HepG2 (cell line): Measurements from ENCODE around the gene ARG2. TPM values are rescaled to one million over a fixed set of nuclear protein-coding genes. Genes with fewer than 3 reads are reported as not detected.

ENCODE experiments used
- FOXA3 ChIP-seq: IDR thresholded peaks from 2 replicates; pipeline ENCODE4 v1.6.1; 2016; ENCODE audit warnings: missing genetic modification reagents, missing compliant biosample characterization
- GATAD2A ChIP-seq: IDR thresholded peaks from 2 replicates; pipeline ENCODE4 v1.6.1; 2016
- KDM2A ChIP-seq: sonication (generic); formaldehyde crosslinking; IDR thresholded peaks from 2 replicates; pipeline ENCODE4 v1.4.0; 2020; ENCODE audit warnings: low read depth, missing genetic modification reagents, borderline replicate concordance
- KDM3A ChIP-seq: IDR thresholded peaks from 2 replicates; pipeline ENCODE4 v1.6.1; 2018; ENCODE audit warnings: low read depth, missing compliant biosample characterization
- MEF2D ChIP-seq: sonication (generic); formaldehyde crosslinking; IDR thresholded peaks from 2 replicates; pipeline ENCODE4 v1.5.1; 2020; ENCODE audit warnings: mild to moderate bottlenecking, missing genetic modification reagents
- MIER3 ChIP-seq: IDR thresholded peaks from 2 replicates; pipeline ENCODE4 v1.6.1; 2016; ENCODE audit warnings: missing compliant biosample characterization, borderline replicate concordance
- NR2F6 ChIP-seq, 2 experiments: IDR thresholded peaks; 2 replicates each; pipeline ENCODE4 v1.6.1; 2016; ENCODE audit warnings: antibody characterized with exemption in 1 of 2, mild to moderate bottlenecking in 1 of 2
- POLR2G ChIP-seq: fragments of 200-400 bp; formaldehyde crosslinking; IDR thresholded peaks from 2 replicates; pipeline ENCODE4 v1.6.1; 2018; ENCODE audit warnings: mild to moderate bottlenecking, low read depth, low read length, moderate library complexity
- SIN3A ChIP-seq: IDR thresholded peaks from 2 replicates; pipeline ENCODE4 v1.6.1; 2011; ENCODE audit warnings: low read depth, mild to moderate bottlenecking, control low read depth, low read length, borderline replicate concordance
- SMAD3 ChIP-seq: sonication (generic); formaldehyde crosslinking; IDR thresholded peaks from 2 replicates; pipeline ENCODE4 v1.4.0; 2020; ENCODE audit warnings: missing genetic modification reagents
- SMYD3 ChIP-seq: sonication (generic); formaldehyde crosslinking; IDR thresholded peaks from 2 replicates; pipeline ENCODE4 v1.8.1; 2023; ENCODE audit warnings: mild to moderate bottlenecking, missing genetic modification reagents
- SP1 ChIP-seq, 2 experiments: fragments of 450-650 bp in 1 of 2; sonication (generic) in 1 of 2; formaldehyde crosslinking in 1 of 2; IDR thresholded peaks; 2 replicates each; pipeline versions ENCODE4 v1.4.0 to v1.6.1; 2016 to 2020; ENCODE audit warnings: missing genetic modification reagents in 1 of 2
- SSRP1 ChIP-seq: IDR thresholded peaks from 2 replicates; pipeline ENCODE4 v1.6.1; 2016; ENCODE audit warnings: control low read depth
- TOE1 ChIP-seq: sonication (generic); formaldehyde crosslinking; IDR thresholded peaks from 2 replicates; pipeline ENCODE4 v1.4.0; 2020; ENCODE audit warnings: mild to moderate bottlenecking, missing genetic modification reagents
- ZC3H13 ChIP-seq: sonication (generic); formaldehyde crosslinking; IDR thresholded peaks from 2 replicates; pipeline ENCODE4 v1.8.1; 2023; ENCODE audit warnings: mild to moderate bottlenecking, missing genetic modification reagents, moderate library complexity
- ZNF124 ChIP-seq: sonication (generic); formaldehyde crosslinking; IDR thresholded peaks from 2 replicates; pipeline ENCODE4 v1.4.0; 2020; ENCODE audit warnings: missing genetic modification reagents
- ZNF331 ChIP-seq: sonication (generic); formaldehyde crosslinking; IDR thresholded peaks from 2 replicates; pipeline ENCODE4 v1.4.0; 2020; ENCODE audit warnings: missing genetic modification reagents
- ZNF468 ChIP-seq: sonication (generic); formaldehyde crosslinking; IDR thresholded peaks from 2 replicates; pipeline ENCODE4 v1.8.0; 2022; ENCODE audit warnings: mild to moderate bottlenecking, moderate library complexity, missing genetic modification reagents
- ZNF607 ChIP-seq: sonication (generic); formaldehyde crosslinking; IDR thresholded peaks from 2 replicates; pipeline ENCODE4 v1.5.1; 2020; ENCODE audit warnings: missing genetic modification reagents, mild to moderate bottlenecking, borderline replicate concordance
- ZNF678 ChIP-seq: sonication (generic); formaldehyde crosslinking; IDR thresholded peaks from 2 replicates; pipeline ENCODE4 v1.4.0; 2020; ENCODE audit warnings: mild to moderate bottlenecking, missing genetic modification reagents
- ZNF768 ChIP-seq: sonication (generic); formaldehyde crosslinking; IDR thresholded peaks from 2 replicates; pipeline ENCODE4 v1.4.0; 2020; ENCODE audit warnings: missing genetic modification reagents
- ZNF839 ChIP-seq: sonication (generic); formaldehyde crosslinking; IDR thresholded peaks from 2 replicates; pipeline ENCODE4 v1.4.0; 2020; ENCODE audit warnings: missing genetic modification reagents, mild to moderate bottlenecking, borderline replicate concordance
- ZSCAN30 ChIP-seq: sonication (generic); formaldehyde crosslinking; IDR thresholded peaks from 2 replicates; pipeline ENCODE4 v1.5.0; 2020; ENCODE audit warnings: mild to moderate bottlenecking, missing genetic modification reagents
- polyA plus RNA-seq, 8 experiments: library from polyadenylated mRNA; depleted of rRNA in 3 of 8; stranded (reverse) in 7 of 8; unstranded in 1 of 8; fragments of >200 nt; fragmentation: Illumina TruSeq in 4 of 8; extraction: Trizol in 4 of 8; gene quantifications; 2 replicates each; pipeline versions ENCODE4 v1.2.1 to v1.2.3, GENCODE V29; 2011 to 2016; ENCODE audit warnings: low read depth in 4 of 8, missing spikeins in 1 of 8, mixed read lengths in 1 of 8; ENCODE audit not compliant: insufficient read depth in 1 of 8
- total RNA-seq, 5 experiments: library from RNA; depleted of rRNA; stranded (reverse); fragments of >200 nt; fragmentation: Illumina TruSeq; extraction: Trizol; gene quantifications; 2 replicates each; pipeline ENCODE4 v1.2.3, GENCODE V29; 2016; ENCODE audit warnings: low read depth in 1 of 5
- TF ChIP-seq, protein P1 (sequence below): sonication (generic); formaldehyde crosslinking; IDR thresholded peaks from 2 replicates; pipeline ENCODE4 v1.9.0; 2021; ENCODE audit warnings: missing genetic modification reagents, borderline replicate concordance
- TF ChIP-seq, protein P2 (sequence below), 2 experiments: sonication (generic) in 1 of 2; formaldehyde crosslinking in 1 of 2; IDR thresholded peaks; 2 replicates each; pipeline versions ENCODE4 v1.4.0 to v1.6.1; 2018 to 2020; ENCODE audit warnings: missing genetic modification reagents in 2 of 2, borderline replicate concordance in 1 of 2, low read depth in 1 of 2, mild to moderate bottlenecking in 1 of 2, missing biosample characterization in 1 of 2
- TF ChIP-seq, protein P3 (sequence below): IDR thresholded peaks from 2 replicates; pipeline ENCODE4 v1.6.1; 2012; ENCODE audit warnings: inconsistent platforms
- TF ChIP-seq, protein P4 (sequence below): sonication (generic); formaldehyde crosslinking; conservative IDR thresholded peaks from 2 replicates; pipeline ENCODE4 v1.8.0; 2022; ENCODE audit warnings: low read depth, missing genetic modification reagents

Gene ARG2
- total and polyA plus RNA-seq, 2 of the 13 experiments (the other 11 are each of a cell fraction or from before 2014, with no cell fraction given): 37.5 to 73.6 TPM

DNA sequence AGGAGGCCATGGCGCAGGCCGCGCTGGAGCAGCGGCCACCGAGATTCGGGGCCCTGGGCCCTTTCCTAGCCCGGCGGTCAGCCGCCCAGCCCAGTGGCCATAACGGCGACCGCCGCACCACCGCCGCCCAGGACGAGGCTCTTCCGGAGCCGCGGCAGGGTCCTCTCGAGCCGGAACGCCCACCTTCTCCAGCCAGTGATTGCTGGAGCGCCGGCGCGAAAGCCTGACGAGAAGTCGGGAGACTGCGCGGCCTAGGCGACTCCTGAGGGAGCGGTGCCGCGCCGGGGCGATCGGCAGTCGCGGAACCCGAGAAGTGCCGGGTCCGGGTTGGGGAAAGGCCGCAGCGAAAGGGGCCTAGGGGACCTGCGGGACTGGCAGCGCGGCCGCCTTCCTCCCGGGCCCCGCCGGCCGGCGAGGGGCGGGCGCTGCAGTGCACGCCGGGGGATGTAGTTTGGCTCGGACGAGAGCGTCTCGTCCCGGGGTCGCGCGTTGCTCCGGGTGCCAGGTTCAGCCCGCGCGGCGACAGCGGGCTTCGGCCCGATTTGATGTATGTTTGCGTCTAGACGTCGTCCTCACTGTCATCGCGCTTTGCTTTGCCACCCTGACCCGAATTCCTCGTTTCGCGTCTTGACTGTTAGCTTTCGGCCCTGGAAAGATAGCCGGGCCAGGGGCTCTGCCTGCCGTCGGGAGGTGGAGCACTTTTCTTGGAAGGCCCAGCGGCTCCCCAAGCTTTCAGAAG lies 54.9 kb downstream of the ARG2 start, which contains the start of gene VTI1B (continued):
- TF ChIP-seq MEF2D (CRISPR knock-in tag) (no peak), KDM3A (CRISPR knock-in tag) (no peak), SSRP1 (CRISPR knock-in tag) (peak; percentile 21; the same call in 1 of the 2 replicates), POLR2G (peak; percentile 78), ZNF839 (no peak; the same call in 1 of the 2 replicates), ZC3H13 (CRISPR knock-in tag) (peak; percentile 44; the same call in 1 of the 2 replicates), ZNF768 (no peak; the same call in 1 of the 2 replicates), FOXA3 (CRISPR knock-in tag) (no peak; the same call in 1 of the 2 replicates), NR2F6 (IDR thresholded peaks at IDR 0.05) (no peak), NR2F6 (CRISPR knock-in tag; IDR thresholded peaks at IDR 0.05) (no peak), TOE1 (no peak), ZNF468 (CRISPR knock-in tag) (no peak), ZNF331 (no peak), ZNF678 (CRISPR knock-in tag) (no peak), MIER3 (0 out of 2 replicates have a peak, but pooled peaks have one; percentile 38), ZNF607 (CRISPR knock-in tag) (no peak), KDM2A (CRISPR knock-in tag) (peak; percentile 96; the same call in 1 of the 2 replicates), SMAD3 (CRISPR knock-in tag) (no peak), ZNF124 (CRISPR knock-in tag) (peak; percentile 56; the same call in 1 of the 2 replicates), SIN3A (peak; percentile 71; the same call in 1 of the 2 replicates), GATAD2A (CRISPR knock-in tag) (no peak), ZSCAN30 (CRISPR knock-in tag) (no peak), SMYD3 (CRISPR knock-in tag) (no peak), SP1 (IDR thresholded peaks at IDR 0.05) (no peak), SP1 (CRISPR knock-in tag; IDR thresholded peaks at IDR 0.05) (peak; percentile 98)
- TF ChIP-seq, protein P1, sequence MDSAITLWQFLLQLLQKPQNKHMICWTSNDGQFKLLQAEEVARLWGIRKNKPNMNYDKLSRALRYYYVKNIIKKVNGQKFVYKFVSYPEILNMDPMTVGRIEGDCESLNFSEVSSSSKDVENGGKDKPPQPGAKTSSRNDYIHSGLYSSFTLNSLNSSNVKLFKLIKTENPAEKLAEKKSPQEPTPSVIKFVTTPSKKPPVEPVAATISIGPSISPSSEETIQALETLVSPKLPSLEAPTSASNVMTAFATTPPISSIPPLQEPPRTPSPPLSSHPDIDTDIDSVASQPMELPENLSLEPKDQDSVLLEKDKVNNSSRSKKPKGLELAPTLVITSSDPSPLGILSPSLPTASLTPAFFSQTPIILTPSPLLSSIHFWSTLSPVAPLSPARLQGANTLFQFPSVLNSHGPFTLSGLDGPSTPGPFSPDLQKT (CRISPR knock-in tag): no peak; the same call in 1 of the 2 replicates
- TF ChIP-seq, protein P2, sequence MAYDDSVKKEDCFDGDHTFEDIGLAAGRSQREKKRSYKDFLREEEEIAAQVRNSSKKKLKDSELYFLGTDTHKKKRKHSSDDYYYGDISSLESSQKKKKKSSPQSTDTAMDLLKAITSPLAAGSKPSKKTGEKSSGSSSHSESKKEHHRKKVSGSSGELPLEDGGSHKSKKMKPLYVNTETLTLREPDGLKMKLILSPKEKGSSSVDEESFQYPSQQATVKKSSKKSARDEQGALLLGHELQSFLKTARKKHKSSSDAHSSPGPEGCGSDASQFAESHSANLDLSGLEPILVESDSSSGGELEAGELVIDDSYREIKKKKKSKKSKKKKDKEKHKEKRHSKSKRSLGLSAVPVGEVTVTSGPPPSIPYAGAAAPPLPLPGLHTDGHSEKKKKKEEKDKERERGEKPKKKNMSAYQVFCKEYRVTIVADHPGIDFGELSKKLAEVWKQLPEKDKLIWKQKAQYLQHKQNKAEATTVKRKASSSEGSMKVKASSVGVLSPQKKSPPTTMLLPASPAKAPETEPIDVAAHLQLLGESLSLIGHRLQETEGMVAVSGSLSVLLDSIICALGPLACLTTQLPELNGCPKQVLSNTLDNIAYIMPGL (CRISPR knock-in tag; IDR thresholded peaks at IDR 0.05; ENCODE audit: borderline replicate concordance in 1 of 2, low read depth in 1 of 2): peak in 1 of 2 experiments; percentile 83; a peak in 2 of 4 replicates
- TF ChIP-seq, protein P3, sequence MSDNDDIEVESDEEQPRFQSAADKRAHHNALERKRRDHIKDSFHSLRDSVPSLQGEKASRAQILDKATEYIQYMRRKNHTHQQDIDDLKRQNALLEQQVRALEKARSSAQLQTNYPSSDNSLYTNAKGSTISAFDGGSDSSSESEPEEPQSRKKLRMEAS: peak; percentile 65; the same call in 1 of the 2 replicates
- TF ChIP-seq, protein P4, sequence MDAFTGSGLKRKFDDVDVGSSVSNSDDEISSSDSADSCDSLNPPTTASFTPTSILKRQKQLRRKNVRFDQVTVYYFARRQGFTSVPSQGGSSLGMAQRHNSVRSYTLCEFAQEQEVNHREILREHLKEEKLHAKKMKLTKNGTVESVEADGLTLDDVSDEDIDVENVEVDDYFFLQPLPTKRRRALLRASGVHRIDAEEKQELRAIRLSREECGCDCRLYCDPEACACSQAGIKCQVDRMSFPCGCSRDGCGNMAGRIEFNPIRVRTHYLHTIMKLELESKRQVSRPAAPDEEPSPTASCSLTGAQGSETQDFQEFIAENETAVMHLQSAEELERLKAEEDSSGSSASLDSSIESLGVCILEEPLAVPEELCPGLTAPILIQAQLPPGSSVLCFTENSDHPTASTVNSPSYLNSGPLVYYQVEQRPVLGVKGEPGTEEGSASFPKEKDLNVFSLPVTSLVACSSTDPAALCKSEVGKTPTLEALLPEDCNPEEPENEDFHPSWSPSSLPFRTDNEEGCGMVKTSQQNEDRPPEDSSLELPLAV: no peak
